HK-2 (cell line): Measurements from ENCODE around the gene CREB3L1.

Source experiments
- DNase-seq: peaks from one replicate; pipeline ENCODE4 v3.0.0-alpha.2; 2018; ENCODE audit not compliant: unreplicated experiment

Gene CREB3L1

DNA sequence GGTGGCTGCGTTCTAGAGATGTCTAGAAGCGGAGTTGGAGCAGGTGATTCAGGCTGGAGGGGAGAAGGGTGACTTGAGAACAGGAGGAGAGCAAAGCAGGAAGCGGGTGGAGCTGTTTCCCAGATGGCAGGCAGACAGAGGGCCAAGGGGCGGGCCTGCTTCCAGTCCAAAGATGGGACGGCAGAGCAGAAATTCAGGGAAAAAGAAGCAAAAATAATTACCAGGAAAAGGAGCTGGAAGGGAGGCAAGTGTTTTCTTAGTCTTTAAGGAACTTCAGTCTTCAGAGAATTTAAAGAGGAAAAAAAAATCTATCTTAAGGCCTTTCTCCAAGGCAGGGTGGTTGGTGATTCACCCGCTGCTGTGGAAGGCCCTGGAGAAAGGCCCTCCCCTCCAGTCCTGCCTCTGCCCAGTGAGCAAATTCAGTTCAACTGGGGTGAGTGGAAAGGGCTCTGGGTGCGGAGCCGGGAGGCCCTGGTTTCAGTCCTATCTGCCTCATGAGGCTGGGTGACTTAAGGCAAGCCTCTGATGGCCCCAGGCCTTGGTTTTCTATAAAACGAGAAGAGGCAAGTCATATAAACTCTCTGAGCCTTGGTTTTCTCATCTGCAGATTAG, 4.5 kb upstream of the CREB3L1 start:
- DNase-seq, result no peak

GRCh38 chr11:46273511-46274205, 3.8 kb upstream of the CREB3L1 start:
- DNase-seq, result no peak

GRCh38 chr11:46275964-46276641, 1.4 kb upstream of the CREB3L1 start:
- no peak for DNase-seq

- DNase-seq, result no peak
Measured at GRCh38 chr11:46277313-46277621, 195 bp upstream of the CREB3L1 start.

- peak; percentile 69 for DNase-seq
Measured at GRCh38 chr11:46278387-46279125, 1.1 kb downstream of the CREB3L1 start.

- no peak for DNase-seq
Measured at GRCh38 chr11:46279126-46280099, 2.0 kb downstream of the CREB3L1 start.

GRCh38 chr11:46280706-46281105, 3.2 kb downstream of the CREB3L1 start:
- no peak for DNase-seq

DNA sequence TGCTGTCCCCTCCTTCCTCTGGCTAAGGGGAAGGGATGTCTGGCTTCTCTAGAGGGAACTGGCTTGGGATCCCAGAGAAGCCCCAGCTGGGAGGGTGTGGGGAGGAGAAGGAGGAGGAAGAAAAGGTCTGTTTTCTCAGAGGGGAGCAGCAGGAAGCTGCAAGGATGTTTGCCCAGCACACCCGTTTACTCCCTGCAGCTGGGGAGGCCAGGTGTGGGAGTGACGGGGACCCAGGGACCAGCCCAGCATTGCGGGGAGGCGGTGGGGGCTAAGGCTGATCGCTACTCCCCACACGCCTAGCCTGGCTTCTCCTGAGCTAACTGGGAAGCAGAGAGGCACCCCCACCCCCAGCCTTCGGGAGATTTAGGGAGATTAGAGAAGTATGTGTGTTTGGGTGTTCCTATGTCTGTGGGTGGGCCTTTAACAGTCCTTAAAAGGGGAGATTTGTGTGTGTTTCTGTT, 3.9 kb downstream of the CREB3L1 start:
- DNase-seq, result no peak

GRCh38 chr11:46285173-46285572, 7.7 kb downstream of the CREB3L1 start:
- no peak for DNase-seq

DNA sequence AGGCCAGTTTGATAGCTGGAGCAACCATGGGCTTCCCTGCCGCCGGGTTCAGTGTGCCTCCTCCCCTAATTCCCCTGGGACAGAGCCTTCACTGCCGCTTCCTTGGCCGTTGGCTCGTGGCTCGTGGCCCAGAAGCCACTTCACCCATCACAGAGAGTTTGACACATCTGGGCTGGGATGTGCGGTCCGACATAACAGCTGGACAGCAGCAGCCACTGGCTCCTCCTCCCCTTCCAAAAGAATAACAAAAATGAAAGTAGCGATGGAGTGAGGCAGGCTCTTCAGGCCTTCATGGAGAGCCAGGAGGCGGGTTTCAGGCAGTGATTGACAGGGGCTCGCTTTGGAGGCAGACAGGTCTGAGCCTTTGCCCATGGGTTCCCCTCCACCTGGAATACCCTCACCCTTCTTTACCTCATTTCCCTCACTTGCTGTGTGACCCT, 8.2 kb downstream of the CREB3L1 start:
- no peak for DNase-seq

DNA sequence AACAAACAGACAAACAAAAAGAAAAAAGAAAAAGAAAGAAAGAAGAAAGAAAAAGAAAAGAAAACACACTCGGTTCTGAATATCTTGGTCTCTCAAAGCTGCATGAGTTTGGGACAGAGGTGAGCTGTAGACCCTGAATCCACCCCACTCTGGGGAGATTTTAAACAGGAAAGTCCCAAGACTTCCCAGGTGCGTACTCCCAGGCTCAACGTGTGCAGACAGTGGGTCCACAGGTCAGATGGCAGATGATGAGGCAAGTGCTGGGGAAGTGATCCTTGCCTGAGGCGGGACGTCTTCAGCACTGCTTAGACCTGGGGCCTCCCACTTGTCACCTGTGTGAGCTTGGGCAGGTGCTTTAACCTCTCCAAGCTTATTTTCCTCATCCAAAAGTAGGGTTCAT, 9.3 kb downstream of the CREB3L1 start:
- no peak for DNase-seq

GRCh38 chr11:46288451-46288850, 11.0 kb downstream of the CREB3L1 start:
- no peak for DNase-seq

DNA sequence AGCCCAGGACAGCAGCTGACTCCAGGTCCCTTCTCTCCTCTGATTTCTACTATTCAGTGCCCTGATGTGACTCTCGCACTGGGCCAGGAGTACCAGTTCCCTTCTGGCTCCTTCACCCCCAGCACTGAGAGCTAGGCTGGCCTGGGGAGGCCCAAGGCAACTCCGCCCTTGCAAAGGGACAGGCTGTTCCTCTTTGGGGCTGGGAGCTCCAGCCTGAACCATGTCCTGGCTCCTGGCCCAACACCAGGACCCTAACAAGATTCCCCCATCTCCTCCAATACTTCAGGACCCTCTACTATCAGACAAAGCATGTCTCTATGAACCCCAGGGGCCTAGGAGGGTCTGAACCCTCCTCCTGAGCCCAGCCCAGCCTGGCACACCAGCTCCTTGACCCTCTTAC, 12.5 kb downstream of the CREB3L1 start:
- DNase-seq, result no peak

- DNase-seq, result peak; percentile 91
Measured at GRCh38 chr11:46290598-46291309, 13.3 kb downstream of the CREB3L1 start.

- peak; percentile 40 for DNase-seq
Measured at GRCh38 chr11:46291441-46292150, 14.1 kb downstream of the CREB3L1 start.

- no peak for DNase-seq
Measured at GRCh38 chr11:46293066-46293465, 15.6 kb downstream of the CREB3L1 start.

GRCh38 chr11:46293641-46294103, 16.2 kb downstream of the CREB3L1 start:
- peak; percentile 65 for DNase-seq

- peak; percentile 83 for DNase-seq
Measured at GRCh38 chr11:46294365-46295309, 17.2 kb downstream of the CREB3L1 start.
